GM19023 (cell line): ENCODE measurements around the gene MLLT10.

ENCODE experiments used
- ATAC-seq: cut with Tn5 transposase; IDR thresholded peaks from one replicate; pipeline ENCODE4 v1.9.1; 2021; ENCODE audit warnings: mild to moderate bottlenecking, moderate library complexity; ENCODE audit not compliant: unreplicated experiment

Gene MLLT10

GRCh38 chr10:21533467-21534279 is at the start of gene MLLT10:
MLLT10 (plus strand) TSS chr10:21534232; CDS start chr10:21534645, 413 bp downstream.
- ATAC-seq: peak; percentile 83

GRCh38 chr10:21487416-21488180 is 46.4 kb upstream of the MLLT10 start:
- no peak for ATAC-seq

GRCh38 chr10:21488246-21488956 is 45.6 kb upstream of the MLLT10 start:
- no peak for ATAC-seq

GRCh38 chr10:21488957-21489446 is 45.0 kb upstream of the MLLT10 start:
- no peak for ATAC-seq

- no peak for ATAC-seq
These were observed 43.9 kb upstream of the MLLT10 start for GRCh38 chr10:21490028-21490710.

- ATAC-seq: no peak
These were observed 43.3 kb upstream of the MLLT10 start for GRCh38 chr10:21490711-21491105.

GRCh38 chr10:21492421-21492820 is 41.6 kb upstream of the MLLT10 start:
- no peak for ATAC-seq

GRCh38 chr10:21493784-21494183 is 40.2 kb upstream of the MLLT10 start:
- ATAC-seq: no peak

- no peak for ATAC-seq
These were observed 39.6 kb upstream of the MLLT10 start for GRCh38 chr10:21494191-21495001.

GRCh38 chr10:21495002-21495751 is 38.9 kb upstream of the MLLT10 start:
- ATAC-seq: peak; percentile 1

- ATAC-seq: peak; percentile 80
These were observed 38.2 kb upstream of the MLLT10 start for GRCh38 chr10:21495752-21496342.

- peak; percentile 51 for ATAC-seq
These were observed 37.5 kb upstream of the MLLT10 start for GRCh38 chr10:21496343-21497176.

GRCh38 chr10:21497177-21497807 is 36.7 kb upstream of the MLLT10 start:
- ATAC-seq: no peak

- ATAC-seq: no peak
These were observed 35.7 kb upstream of the MLLT10 start for GRCh38 chr10:21498377-21498776.

- no peak for ATAC-seq
These were observed 35.0 kb upstream of the MLLT10 start for GRCh38 chr10:21498986-21499385.

GRCh38 chr10:21499701-21500577 is 34.1 kb upstream of the MLLT10 start:
- ATAC-seq: no peak

- no peak for ATAC-seq
These were observed 33.5 kb upstream of the MLLT10 start for GRCh38 chr10:21500578-21500910.
